HG02571 (cell line): ENCODE data around the gene SAPCD2.
"Not testable (repeated sequence)": the region's sequence is repeated elsewhere in the genome, so short reads cannot be mapped to it uniquely, and the experiment has no call there.

Source experiments
- ATAC-seq: cut with Tn5 transposase; IDR thresholded peaks from one replicate; pipeline ENCODE4 v1.9.1; 2021; ENCODE audit warnings: mild to moderate bottlenecking, moderate library complexity; ENCODE audit not compliant: unreplicated experiment

The SAPCD2 gene

DNA sequence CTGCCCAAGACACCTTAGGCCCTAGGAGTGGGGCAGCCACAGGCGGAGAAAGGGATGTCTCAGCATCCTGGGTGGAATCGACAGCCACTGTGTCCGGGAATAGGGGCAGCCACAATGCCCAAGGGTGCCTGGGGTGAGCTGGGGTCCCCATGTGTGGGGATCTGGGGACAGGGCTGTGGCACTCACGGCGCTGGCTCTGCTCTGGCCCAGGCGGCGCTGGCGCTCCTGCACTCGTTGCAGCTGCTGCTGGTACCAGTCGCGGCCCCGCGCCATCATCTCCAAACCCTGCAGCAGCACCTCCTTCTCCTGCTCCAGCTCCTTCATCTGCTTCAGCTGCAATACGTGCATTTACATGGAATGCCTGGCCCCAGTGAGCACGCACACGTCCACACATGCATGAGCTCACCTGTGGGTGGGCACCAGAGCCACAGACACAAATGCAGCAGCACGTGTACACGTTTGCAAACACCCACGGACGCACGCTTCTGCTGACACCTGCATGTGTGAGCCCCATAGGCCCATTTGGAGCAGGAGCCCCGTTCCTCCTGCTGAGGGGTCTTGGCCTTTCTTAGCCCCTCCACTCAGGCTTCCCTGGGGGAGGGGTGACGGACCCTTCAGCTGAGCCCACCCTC lies 4.9 kb downstream of the SAPCD2 start:
- ATAC-seq: no peak

GRCh38 chr9:137064880-137065164 lies 5.5 kb downstream of the SAPCD2 start:
- no peak for ATAC-seq

- ATAC-seq: no peak
These were observed 6.1 kb downstream of the SAPCD2 start for GRCh38 chr9:137064027-137064879.

GRCh38 chr9:137063311-137064026 lies 6.9 kb downstream of the SAPCD2 start:
- ATAC-seq: no peak

GRCh38 chr9:137062798-137063197 lies 7.6 kb downstream of the SAPCD2 start:
- not testable (repeated sequence) for ATAC-seq

- no peak for ATAC-seq
These were observed 8.0 kb downstream of the SAPCD2 start for GRCh38 chr9:137062384-137062783.

DNA sequence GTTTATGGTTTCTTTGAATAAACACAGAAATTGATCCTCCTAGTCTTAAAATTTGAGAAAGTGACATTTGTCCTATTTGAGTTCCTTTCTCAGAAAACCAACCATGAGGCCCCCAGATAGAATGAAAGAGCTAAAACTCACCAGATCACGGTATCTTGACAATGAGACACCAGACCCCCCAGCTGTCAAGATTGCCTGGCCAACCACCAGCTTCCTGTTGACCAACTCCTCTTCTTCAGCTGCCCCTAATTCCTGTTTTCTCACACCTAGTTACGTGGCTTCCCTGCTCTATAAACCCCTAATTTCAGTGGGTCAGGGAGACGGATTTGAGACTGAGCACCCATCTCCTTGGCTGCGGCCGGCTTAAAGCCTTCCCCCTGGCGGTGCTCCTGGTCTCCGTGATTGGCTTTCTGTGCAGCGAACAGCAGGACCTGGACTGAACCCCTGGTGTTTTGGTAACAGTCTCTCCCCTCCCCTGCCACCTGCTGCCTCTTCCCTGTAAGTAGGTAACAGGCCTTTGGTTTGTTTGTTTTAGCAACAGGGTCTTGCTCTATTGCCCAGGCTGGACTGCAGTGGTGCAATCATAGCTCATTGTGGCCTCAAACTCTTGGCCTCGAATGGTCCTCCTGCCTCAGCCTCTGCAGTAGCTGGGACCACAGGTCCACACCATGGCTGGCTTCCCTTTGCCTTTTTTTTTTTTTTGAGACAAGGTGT lies 11.7 kb downstream of the SAPCD2 start:
- ATAC-seq: no peak

GRCh38 chr9:137057545-137057944 lies 12.8 kb downstream of the SAPCD2 start:
- no peak for ATAC-seq

GRCh38 chr9:137056739-137057415 lies 13.5 kb downstream of the SAPCD2 start:
- no peak for ATAC-seq

GRCh38 chr9:137055385-137056364 lies 14.7 kb downstream of the SAPCD2 start:
- no peak for ATAC-seq

DNA sequence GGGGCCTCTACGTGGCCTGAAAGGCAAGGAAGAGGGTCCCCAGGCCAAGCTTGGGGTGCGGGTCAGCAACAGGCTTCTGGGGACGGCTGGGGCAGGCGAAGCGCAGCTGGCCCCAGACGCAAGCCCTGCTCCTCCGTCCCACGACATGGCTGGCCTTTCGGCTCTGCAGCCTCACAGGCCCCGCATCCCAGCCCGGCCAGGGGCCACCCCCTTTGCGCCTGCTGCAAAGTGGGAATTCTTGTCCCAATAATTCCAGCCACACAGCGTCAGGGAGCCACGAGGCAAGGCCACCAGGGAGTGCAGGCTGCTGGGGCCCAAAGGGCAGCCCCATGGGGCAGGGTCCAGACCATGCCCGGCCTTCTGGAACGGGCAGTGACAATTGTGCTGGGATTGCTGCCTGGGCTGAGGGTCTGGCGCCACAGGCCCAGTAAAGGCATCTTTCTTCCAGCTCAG lies 15.4 kb downstream of the SAPCD2 start:
- no peak for ATAC-seq

GRCh38 chr9:137053944-137054931 lies 16.1 kb downstream of the SAPCD2 start, which contains the start of gene ENTPD2:
Gene ENTPD2, minus strand, starts transcription at chr9:137054061. Its CDS starts 64 bp downstream, at chr9:137053997.
- ATAC-seq: no peak

DNA sequence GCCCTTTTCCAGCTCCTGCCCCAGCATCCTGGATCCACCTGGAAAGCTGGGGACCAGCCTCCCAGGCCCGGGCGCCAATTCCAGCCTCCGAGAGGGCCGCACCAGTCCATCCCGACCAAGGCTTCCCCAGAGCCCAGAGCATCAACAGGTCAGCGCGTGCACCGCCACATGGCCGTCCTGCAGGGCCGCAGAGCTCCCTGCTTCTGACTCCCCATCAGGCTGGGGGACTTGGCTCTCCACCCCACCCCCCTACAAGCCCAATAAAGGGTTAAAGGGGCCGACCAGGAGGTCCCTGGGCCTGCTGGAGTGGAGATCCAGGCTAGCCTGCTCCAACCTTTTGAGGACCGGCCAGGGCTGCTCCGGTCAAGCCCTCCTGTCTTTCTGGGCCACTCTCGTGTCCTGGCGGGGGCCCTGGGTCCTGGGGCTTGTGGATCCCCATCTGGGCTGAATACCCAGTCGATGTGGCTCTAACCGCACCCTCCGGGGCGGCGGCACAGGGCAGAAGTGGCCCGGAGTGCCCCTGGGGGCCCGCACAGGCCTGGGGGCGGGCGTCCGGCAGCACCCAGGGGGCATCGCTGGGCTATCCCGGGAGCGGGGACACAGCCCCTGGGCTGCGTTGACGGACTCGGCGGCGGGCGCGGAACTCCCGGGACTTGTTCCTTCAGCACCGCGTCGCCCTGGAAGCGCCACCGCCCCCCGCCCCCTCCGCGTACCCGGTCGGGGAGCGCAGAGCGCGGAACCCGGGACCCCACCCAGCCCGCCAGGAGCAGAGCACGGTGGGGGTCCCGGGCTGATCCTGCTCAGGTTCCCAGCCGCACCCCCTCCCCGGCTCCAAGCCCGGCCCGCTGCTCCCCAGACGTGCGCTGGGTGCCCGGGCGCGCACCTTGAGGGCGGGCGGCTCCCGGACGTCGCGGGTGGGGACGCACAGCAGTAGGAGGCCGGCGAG lies 17.1 kb downstream of the SAPCD2 start:
- ATAC-seq: no peak

DNA sequence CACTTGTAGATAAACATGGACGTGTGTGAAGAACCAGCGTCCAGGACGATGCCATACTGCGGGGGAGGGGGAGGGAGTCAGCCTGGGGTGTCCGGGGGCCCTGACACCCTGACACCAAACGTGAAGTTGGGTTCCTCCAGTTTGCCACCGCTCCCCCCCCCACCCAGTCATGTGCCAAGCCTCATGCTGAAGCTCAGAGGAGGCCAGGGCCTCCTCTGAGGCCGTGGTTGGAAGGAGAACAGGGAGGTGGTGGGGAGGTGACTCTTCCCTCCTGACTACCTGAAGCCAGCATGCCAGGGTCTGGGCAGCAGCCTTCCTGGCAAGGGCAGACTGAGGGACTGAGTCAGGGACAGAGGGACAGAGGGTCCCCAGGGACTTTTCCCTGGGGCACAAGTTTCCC lies 18.1 kb downstream of the SAPCD2 start:
- no peak for ATAC-seq

DNA sequence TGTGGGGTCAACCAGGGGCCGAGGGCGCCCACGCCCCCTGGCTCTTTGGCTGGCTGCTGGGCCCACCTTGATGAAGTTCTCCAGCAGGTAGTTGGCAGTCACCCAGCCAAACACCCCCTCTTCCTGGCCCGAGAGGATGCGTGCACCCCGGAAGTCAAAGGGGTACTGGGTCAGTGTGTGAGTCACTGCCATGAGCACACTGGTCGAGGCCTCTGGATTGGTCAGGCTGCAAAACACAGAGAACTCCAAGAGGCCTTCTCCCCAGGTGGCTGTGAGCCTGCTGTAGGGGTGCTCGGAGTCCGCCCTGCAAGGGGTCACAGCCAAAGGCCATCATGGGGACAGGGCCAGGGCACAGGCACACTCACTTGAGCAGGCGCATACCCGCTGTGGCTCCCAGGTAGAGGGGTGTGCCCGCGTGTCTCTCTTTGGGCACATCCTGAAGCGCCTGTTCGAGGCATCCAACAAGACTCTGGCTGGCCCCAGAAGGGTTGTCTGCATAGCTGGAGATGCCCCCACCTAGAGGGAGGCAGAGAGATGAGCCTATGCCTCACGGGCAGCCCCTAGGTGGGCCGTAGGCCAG lies 19.1 kb downstream of the SAPCD2 start:
- ATAC-seq: no peak

GRCh38 chr9:137050570-137050969 lies 19.8 kb downstream of the SAPCD2 start:
- no peak for ATAC-seq
